PC-9 (cell line): ENCODE measurements around the gene RBCK1. TPM values are rescaled to one million over a fixed set of nuclear protein-coding genes. Genes with fewer than 3 reads are reported as not detected.

Experiments used
- BruUV-seq: library from RNA; stranded (reverse); fragments of 400-500 nt; replicated peaks from 2 replicates; lab custom pipeline; 2021; lab: Mats Ljungman, UMichigan
- CTCF ChIA-PET: fragments of 300-600 bp; sonication (Branson Sonifier 250); formaldehyde crosslinking; loops from one replicate; lab custom pipeline; 2022; ENCODE audit warnings: antibody characterized with exemption; lab: Charles Lee
- POLR2A ChIA-PET: fragments of 300-600 bp; sonication (Branson Sonifier 250); formaldehyde crosslinking; loops from one replicate; lab custom pipeline; 2022; ENCODE audit warnings: antibody characterized with exemption; ENCODE audit not compliant: unreplicated experiment; lab: Charles Lee
- DNase-seq, 2 experiments: peaks; one replicate each; pipeline versions ENCODE4 v3.0.0 to v3.0.0-alpha.2; 2015 to 2022; ENCODE audit warnings: mixed read lengths in 1 of 2
- H2AFZ ChIP-seq: fragments of 200-600 bp; sonication (generic); 2 replicates; pipeline ENCODE4 v1.8.1; 2017; ENCODE audit warnings: antibody characterized with exemption
- H3F3A ChIP-seq: fragments of 200-600 bp; sonication (generic); 2 replicates; pipeline ENCODE4 v1.8.1; 2017; ENCODE audit warnings: antibody characterized with exemption, mild to moderate bottlenecking, low read depth; ENCODE audit not compliant: insufficient read depth
- H3K27ac ChIP-seq: fragments of 200-600 bp; sonication (generic); 2 replicates; pipeline ENCODE4 v1.6.1; 2016; ENCODE audit warnings: mixed run types
- H3K27me3 ChIP-seq: fragments of 200-600 bp; sonication (generic); 2 replicates; pipeline ENCODE4 v1.6.1; 2016; ENCODE audit warnings: low read depth, mixed run types; ENCODE audit not compliant: insufficient read depth
- H3K36me3 ChIP-seq: fragments of 200-600 bp; sonication (generic); 2 replicates; pipeline ENCODE4 v1.6.1; 2016; ENCODE audit warnings: low read depth, mixed run types
- H3K4me1 ChIP-seq: fragments of 200-600 bp; sonication (generic); replicated peaks from 2 replicates; pipeline ENCODE4 v1.6.1; 2016; ENCODE audit warnings: mixed run types; ENCODE audit not compliant: insufficient read depth
- H3K4me2 ChIP-seq: fragments of 200-600 bp; sonication (generic); 2 replicates; pipeline ENCODE4 v1.6.1; 2017; ENCODE audit warnings: mixed run types
- H3K4me3 ChIP-seq: fragments of 200-600 bp; sonication (generic); 2 replicates; pipeline ENCODE4 v1.6.1; 2016; ENCODE audit warnings: mixed run types
- H3K79me2 ChIP-seq: fragments of 200-600 bp; sonication (generic); 2 replicates; pipeline ENCODE4 v1.6.1; 2017; ENCODE audit warnings: low read depth, mixed run types
- H3K9me2 ChIP-seq: fragments of 200-600 bp; sonication (generic); 2 replicates; pipeline ENCODE4 v1.8.1; 2017; ENCODE audit warnings: mild to moderate bottlenecking; ENCODE audit not compliant: insufficient read depth
- H3K9me3 ChIP-seq: fragments of 200-600 bp; sonication (generic); 2 replicates; pipeline ENCODE4 v1.8.1; 2016; ENCODE audit warnings: low read depth; ENCODE audit not compliant: insufficient read depth
- H4K20me1 ChIP-seq: fragments of 200-600 bp; sonication (generic); 2 replicates; pipeline ENCODE4 v1.8.1; 2017; ENCODE audit not compliant: insufficient read depth
- EZH2 ChIP-seq: fragments of 200-600 bp; sonication (generic); IDR thresholded peaks from 2 replicates; pipeline ENCODE4 v1.8.0; 2017; ENCODE audit warnings: antibody characterized with exemption, low read depth
- intact Hi-C: fragments of 100-400 bp; cut with micrococcal nuclease; formaldehyde crosslinking; loops from one replicate; pipeline ENCODE4 v1.10.0; 2022; ENCODE audit not compliant: unreplicated experiment
- total RNA-seq: library from RNA; stranded (reverse); gene quantifications from 2 replicates; pipeline ENCODE4 v1.2.3, GENCODE V29; 2021
- TF ChIP-seq, protein P1 (sequence below): fragments of 200-600 bp; sonication (generic); conservative IDR thresholded peaks from 2 replicates; pipeline ENCODE4 v1.6.1; 2017; ENCODE audit warnings: mixed run types, antibody characterized with exemption, mild to moderate bottlenecking, moderate library complexity

Gene RBCK1
- total RNA-seq, 1 experiment from 2014 or later = 176 TPM

DNA sequence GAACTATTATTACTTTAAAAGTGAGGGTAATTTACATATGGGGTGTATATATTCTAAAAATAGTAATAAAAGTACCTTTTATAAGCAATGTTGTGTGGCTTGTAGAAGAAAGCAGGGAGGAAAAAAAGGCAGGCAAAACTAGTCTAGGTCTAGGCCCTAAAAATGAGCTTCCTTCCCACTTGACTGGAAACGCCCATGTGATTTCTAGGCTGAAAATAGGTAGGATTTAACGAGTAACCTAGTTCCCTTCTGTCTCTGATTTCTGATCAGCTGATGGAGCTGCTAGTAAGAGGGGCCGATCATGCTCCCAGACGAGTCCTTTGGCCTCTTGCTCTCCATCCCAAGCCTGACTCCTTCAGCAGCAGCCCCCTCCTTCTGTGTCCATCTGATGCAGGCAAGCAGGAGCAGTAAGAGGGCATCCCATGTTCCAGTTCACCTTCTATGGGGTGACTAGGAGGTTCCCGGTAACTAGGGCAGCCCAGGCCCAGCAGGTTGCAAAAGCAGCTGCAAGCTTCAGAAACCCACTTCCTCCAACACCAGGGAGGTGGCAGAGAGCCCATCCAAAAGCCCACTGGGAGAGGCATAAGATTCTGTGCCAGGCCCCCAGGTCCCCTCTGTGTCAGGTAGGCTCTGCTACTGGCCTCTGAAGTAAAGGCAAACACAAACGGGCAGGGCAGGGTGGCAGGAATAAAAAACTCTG is 29.8 kb downstream of the RBCK1 start:
- Histone ChIP-seq H3K27me3 (no peaks in the 10 kb centered on the region), H3K4me2 (no peak overlapping the region), H3K4me3 (no peak overlapping the region), H3K4me1 (no peaks in the 10 kb centered on the region), H3K9me2 (no peaks in the 10 kb centered on the region), H4K20me1 (no peaks in the 10 kb centered on the region; the same call in 1 of the 2 replicates), H3K9me3 (no peaks in the 10 kb centered on the region), H3K79me2 (no peaks in the 10 kb centered on the region), H3F3A (peaks cover 25% of the 10 kb centered on the region; the same call in 1 of the 2 replicates), H3K36me3 (peaks cover 34% of the 10 kb centered on the region), H2AFZ (no peak overlapping the region), H3K27ac (no peak overlapping the region)
- intact Hi-C loops = no loop called here
- POLR2A ChIA-PET = no interaction called here
- no TSS peak for BruUV-seq
- TF ChIP-seq EZH2 = no peak
- TF ChIP-seq, protein P1, sequence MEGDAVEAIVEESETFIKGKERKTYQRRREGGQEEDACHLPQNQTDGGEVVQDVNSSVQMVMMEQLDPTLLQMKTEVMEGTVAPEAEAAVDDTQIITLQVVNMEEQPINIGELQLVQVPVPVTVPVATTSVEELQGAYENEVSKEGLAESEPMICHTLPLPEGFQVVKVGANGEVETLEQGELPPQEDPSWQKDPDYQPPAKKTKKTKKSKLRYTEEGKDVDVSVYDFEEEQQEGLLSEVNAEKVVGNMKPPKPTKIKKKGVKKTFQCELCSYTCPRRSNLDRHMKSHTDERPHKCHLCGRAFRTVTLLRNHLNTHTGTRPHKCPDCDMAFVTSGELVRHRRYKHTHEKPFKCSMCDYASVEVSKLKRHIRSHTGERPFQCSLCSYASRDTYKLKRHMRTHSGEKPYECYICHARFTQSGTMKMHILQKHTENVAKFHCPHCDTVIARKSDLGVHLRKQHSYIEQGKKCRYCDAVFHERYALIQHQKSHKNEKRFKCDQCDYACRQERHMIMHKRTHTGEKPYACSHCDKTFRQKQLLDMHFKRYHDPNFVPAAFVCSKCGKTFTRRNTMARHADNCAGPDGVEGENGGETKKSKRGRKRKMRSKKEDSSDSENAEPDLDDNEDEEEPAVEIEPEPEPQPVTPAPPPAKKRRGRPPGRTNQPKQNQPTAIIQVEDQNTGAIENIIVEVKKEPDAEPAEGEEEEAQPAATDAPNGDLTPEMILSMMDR = no peak
- CTCF ChIA-PET = no interaction called here
- DNase-seq = no peak

DNA sequence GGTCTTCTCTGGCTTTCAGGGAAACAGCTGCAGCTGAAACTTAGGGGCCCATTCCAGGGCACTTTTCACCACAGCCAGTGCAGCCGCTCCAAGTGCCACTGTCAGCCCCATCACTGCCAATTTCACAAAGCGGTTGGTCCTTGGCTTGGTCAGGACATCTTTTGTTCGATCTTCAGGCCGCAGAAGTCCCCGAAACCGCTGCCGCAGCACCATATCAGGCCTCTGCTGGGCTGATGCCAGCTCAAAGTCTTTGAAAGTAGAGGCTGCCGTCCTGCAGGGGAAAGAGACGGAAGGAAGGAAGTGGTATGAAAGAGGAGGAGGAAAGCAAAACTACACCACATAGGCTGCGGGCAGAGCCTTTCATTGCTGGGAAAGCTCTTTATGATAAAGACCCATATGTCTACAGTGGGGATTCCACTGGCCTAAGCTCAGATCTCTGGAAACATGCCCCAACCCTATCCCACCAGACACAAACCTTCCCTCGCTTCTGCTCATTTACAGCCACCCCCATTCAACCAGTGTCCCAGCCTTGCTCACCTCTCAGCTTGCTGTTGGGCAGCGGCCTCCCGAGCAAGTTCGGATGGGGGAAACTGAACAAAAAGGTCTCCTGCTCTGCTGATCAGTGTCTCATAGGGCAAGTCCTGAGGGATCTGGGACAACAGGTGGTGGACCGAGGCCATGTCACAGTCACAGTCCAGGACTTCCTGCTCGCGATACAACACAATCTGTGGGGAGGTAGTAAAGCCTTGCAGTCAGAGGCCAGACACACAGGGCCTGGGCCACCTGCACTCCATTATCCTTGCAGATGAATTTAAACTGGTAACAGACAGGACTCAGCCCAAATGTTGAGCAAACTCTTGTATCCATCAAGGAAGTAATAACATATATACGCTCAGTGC is 30.7 kb downstream of the RBCK1 start:
- no peak overlapping the region for H3K4me2 ChIP-seq
- no peak for DNase-seq
- no peaks in the 10 kb centered on the region for H3K4me1 ChIP-seq
- H3K4me3 ChIP-seq = no peak overlapping the region
- H2AFZ ChIP-seq = no peak overlapping the region
- no peaks in the 10 kb centered on the region for H3K27me3 ChIP-seq
- CTCF ChIA-PET = interaction anchor here (0.5 kb wide), 1 partner anchor 817 kb away, joined by 4 read pairs; no protein-coding TSS in a partner anchor
- H3K9me3 ChIP-seq = no peaks in the 10 kb centered on the region
- H3K9me2 ChIP-seq = no peaks in the 10 kb centered on the region
- H3K79me2 ChIP-seq = no peaks in the 10 kb centered on the region
- intact Hi-C loops = no loop called here
- peaks cover 17% of the 10 kb centered on the region; the same call in 1 of the 2 replicates for H3F3A ChIP-seq
- TF ChIP-seq EZH2 = no peak
- TF ChIP-seq, protein P1 = no peak
- H4K20me1 ChIP-seq = peaks cover 4% of the 10 kb centered on the region; the same call in 1 of the 2 replicates
- POLR2A ChIA-PET = no interaction called here
- peaks cover 34% of the 10 kb centered on the region for H3K36me3 ChIP-seq
- no peak overlapping the region for H3K27ac ChIP-seq
- BruUV-seq = no TSS peak

DNA sequence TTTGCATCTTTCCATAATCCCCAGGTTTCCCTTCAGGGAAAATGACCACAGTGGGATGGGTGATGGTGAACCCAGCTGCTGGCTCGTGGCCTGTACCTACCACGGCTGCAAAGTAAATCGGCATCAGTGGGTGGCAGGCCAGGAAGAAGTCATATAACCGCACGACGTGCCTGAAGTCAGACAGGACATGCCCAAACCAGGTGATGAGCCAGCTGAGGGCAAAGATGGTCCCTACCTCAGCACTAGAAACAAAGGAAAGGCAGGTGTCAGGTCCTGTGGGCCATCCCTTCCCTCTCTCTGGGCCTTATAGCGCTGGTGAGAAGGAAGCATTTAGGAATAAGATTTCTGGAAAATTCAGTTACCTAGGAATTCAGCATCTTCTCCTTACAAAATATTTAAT is 32.0 kb downstream of the RBCK1 start:
- Histone ChIP-seq H3K4me3 (no peak overlapping the region), H3K27me3 (no peaks in the 10 kb centered on the region), H2AFZ (no peak overlapping the region), H3K9me3 (no peaks in the 10 kb centered on the region), H3K4me2 (no peak overlapping the region), H3K36me3 (peaks cover 34% of the 10 kb centered on the region), H3K27ac (no peak overlapping the region), H3K4me1 (peaks cover 7% of the 10 kb centered on the region), H3K79me2 (no peaks in the 10 kb centered on the region), H3F3A (peaks cover 3% of the 10 kb centered on the region; the same call in 1 of the 2 replicates), H4K20me1 (peaks cover 6% of the 10 kb centered on the region; the same call in 1 of the 2 replicates), H3K9me2 (no peaks in the 10 kb centered on the region)
- POLR2A ChIA-PET = no interaction called here
- BruUV-seq = no TSS peak
- intact Hi-C loops = no loop called here
- no peak for TF ChIP-seq EZH2
- TF ChIP-seq, protein P1 = no peak
- CTCF ChIA-PET = no interaction called here
- DNase-seq = no peak
